G401.6 (cell line): ENCODE data around the gene FAM187B.

Experiments
- FAIRE-seq: peaks from 2 replicates; lab custom pipeline; 2012; peaks lifted over from hg19 to GRCh38; lab: Jason Lieb, UNC

Gene FAM187B

GRCh38 chr19:35228177-35228930, at the start of gene FAM187B:
FAM187B (minus strand) TSS chr19:35228739; CDS start chr19:35228680, 59 bp downstream.
- FAIRE-seq = no peak

GRCh38 chr19:35276706-35277281, 48.3 kb upstream of the FAM187B start:
- no peak for FAIRE-seq

DNA sequence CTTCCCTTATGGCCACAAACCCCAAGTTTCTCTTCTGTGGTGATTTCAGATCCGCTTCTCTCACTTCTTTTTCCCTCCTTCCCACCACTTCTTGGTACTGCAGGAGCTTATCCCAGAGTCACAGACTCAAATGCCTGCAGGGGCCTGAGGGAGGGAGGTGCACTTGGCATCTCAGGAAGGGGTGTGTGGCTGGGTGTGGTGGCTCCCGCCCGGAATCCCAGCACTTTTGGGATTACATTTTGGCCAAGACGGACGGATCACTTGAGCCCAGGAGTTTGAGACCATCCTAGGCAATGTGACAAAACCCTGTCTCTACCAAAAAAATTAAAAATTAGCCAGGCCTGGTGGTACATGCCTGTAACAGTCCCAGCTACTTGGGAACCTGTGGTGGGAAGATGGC, 45.8 kb upstream of the FAM187B start:
- FAIRE-seq = no peak

GRCh38 chr19:35273686-35274259, 45.2 kb upstream of the FAM187B start:
- FAIRE-seq = no peak

GRCh38 chr19:35272954-35273649, 44.6 kb upstream of the FAM187B start:
- no peak for FAIRE-seq

GRCh38 chr19:35272122-35272719, 43.7 kb upstream of the FAM187B start:
- no peak for FAIRE-seq

DNA sequence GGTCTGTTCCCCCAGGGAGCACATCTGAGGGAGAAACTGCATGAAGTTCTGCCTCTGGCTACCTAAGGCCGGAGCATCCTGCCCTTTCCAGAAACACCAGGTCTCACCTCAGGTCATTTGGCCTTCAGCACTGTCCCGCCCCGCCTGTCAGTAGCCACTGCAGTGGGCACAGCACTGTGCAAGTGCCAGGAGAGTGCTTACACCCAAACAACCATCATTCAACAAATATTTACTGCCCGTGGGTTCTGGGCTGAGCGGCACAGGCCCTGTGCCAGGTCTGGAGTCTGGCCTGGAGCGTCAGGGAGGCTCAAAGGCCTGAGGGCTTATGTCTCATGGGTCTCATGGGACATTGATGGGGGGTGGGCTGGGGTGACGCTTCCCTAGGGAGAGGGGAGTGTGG, 43.0 kb upstream of the FAM187B start:
- no peak for FAIRE-seq

- FAIRE-seq = no peak
These were observed 41.9 kb upstream of the FAM187B start for GRCh38 chr19:35270381-35270811.

DNA sequence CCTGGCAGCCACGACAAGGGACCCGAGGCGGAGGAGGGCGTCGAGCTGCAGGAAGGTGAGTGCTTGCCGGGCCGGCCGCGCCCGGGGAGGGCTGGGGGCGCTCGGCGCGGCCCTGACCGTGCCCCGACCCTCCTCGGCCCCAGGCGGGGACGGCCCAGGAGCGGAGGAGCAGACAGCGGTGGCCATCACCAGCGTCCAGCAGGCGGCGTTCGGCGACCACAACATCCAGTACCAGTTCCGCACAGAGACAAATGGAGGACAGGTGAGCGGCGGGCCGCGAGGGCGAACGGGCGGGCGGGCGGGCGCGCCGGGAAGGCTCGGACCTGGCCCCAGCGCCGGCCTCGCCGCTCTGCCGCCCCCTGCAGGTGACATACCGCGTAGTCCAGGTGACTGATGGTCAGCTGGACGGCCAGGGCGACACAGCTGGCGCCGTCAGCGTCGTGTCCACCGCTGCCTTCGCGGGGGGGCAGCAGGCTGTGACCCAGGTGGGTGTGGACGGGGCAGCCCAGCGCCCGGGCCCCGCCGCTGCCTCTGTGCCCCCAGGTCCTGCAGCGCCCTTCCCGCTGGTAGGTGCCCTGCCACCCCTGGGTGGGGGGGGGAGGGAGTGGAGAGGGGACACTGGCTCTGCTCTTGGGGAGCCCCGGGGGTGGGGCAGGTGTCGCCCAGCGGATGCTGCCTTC, 41.0 kb upstream of the FAM187B start:
- no peak for FAIRE-seq

DNA sequence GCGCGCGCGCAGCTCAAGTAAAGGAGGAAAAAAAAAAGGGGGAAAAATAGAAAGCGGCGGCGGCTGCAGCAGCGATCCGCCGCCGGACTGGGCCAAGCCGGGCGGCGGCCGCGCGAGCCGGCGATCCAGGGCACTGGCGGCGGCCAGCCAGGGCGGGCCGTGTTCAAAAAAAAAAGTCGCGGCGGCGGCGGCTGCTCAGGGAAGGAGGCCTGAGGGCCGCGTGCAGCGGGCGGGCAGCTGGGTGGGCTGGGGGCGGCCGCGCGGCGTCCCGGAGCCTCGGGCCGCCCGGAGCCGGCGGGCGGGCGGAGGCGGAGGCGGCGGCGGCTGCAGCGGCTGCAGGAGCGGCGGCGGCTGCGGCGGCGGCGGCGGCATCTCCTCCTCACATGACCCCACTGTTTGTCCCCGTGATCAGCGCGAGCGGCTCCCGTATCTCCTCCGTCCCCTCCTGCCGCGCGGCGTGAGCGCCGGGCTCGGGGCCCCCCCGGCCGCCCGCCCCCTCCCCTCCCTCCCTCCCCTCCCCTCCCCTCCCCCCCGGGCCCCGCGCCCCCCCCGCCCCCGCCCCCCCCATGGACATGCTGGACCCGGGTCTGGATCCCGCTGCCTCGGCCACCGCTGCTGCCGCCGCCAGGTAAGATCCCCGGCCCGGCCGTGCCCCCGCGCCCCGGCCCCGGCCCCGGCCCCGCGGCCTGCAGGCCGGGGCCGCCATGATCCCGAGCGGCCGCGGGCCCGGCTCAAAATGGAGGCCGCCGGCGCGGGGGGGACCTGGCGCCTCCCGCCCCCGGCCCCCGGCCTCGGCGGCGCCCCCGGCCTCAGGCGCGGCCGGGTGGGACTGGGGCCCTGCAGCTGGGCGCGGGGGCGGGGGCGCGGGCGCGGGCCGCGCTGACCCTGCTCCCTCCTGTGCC, 40.2 kb upstream of the FAM187B start, which contains the start of gene USF2:
Gene USF2, plus strand, starts transcription at position 427 of the 902 bp plus-strand sequence. Its CDS starts 140 bp downstream, at position 567.
- FAIRE-seq = no peak

- FAIRE-seq = no peak
These were observed 39.4 kb upstream of the FAM187B start for GRCh38 chr19:35267818-35268535.

- FAIRE-seq = no peak
These were observed 38.8 kb upstream of the FAM187B start for GRCh38 chr19:35267353-35267817.

DNA sequence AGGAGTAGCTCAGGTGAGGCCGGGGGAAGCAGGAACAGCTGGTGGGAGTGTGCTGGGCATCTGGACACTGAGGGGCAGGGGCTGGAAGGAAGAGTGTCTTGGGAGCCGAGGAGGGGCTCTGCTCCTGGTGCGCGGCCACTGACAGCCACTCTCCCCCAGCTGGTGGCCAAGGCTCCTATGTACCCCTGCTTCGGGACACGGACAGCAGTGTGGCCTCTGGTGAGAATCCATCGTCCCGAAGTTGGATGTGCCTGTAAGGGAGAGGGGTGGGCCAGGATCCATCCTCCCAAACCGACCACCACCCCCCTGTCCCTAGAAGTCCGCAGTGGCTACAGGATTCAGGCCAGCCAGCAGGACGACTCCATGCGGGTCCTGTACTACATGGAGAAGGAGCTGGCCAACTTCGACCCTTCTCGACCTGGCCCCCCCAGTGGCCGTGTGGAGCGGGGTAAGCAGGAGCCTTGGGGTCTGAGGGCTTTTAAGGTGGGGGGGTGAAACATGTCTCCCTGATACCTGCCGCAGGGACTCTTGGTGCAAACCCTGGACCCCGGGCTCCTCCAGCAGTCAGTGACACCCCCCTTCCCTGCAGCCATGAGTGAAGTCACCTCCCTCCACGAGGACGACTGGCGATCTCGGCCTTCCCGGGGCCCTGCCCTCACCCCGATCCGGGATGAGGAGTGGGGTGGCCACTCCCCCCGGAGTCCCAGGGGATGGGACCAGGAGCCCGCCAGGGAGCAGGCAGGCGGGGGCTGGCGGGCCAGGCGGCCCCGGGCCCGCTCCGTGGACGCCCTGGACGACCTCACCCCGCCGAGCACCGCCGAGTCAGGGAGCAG, 38.2 kb upstream of the FAM187B start:
- no peak for FAIRE-seq

GRCh38 chr19:35265900-35266519, 37.5 kb upstream of the FAM187B start:
- FAIRE-seq = no peak

DNA sequence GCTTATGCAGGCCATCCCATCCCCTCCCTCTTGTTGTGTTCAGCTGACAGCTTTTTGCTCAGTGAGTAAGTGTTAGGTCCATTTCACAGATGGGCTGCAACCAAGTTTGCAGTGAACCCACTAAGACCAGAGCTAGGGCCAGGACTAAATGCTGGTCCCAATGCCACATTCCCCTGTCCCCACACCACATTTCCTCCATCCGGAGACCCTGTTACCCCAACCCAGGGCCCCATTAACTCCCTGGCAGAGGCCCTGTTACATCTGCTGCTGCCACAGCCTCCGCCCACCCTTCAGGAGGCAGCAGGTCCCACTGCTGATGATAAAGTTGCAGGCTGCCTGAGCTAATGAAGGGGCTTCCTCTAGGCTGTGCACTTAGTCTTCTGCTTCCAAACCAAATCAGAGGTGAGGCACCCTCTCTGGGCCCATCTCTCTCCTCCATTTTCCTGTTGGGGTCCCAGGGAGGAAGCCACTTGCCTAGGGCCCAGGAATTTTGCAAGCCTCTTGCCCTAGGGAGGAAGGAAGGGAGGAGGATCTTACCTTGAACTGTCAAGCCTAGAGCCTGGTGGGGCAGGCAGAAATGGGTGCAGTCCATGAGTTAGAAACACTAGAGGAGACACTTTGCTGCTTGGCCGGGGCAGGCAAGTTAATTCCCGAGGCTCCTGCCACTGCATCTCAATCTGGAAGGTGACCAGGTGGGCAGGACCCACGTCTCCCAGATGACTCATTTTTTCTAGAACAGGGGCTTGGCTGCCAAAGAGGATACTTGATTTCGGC, 36.8 kb upstream of the FAM187B start:
- no peak for FAIRE-seq

GRCh38 chr19:35264268-35265125, 36.0 kb upstream of the FAM187B start:
- no peak for FAIRE-seq
